PFSK-1 (cell line): Measurements from ENCODE around the gene SAA1.

Experiments
- FOXP2 ChIP-seq: optimal IDR thresholded peaks from 2 replicates; pipeline ENCODE3; 2011; ENCODE audit warnings: borderline replicate concordance, control low read depth, inconsistent platforms; ENCODE audit not compliant: insufficient read depth; ENCODE audit errors: extremely low read length, extremely low read depth
- POLR2AphosphoS5 ChIP-seq: IDR thresholded peaks from 2 replicates; pipeline ENCODE4 v1.6.1; 2012; ENCODE audit warnings: low read depth, mild to moderate bottlenecking, control low read depth, low read length, moderate library complexity
- SIN3A ChIP-seq: IDR thresholded peaks from 2 replicates; pipeline ENCODE4 v1.6.1; 2012; ENCODE audit warnings: mild to moderate bottlenecking, low read length, moderate library complexity, borderline replicate concordance; ENCODE audit not compliant: insufficient read depth
- TAF1 ChIP-seq: IDR thresholded peaks from 2 replicates; pipeline ENCODE4 v1.6.1; 2012; ENCODE audit warnings: low read length, control low read depth, borderline replicate concordance; ENCODE audit not compliant: insufficient read depth
- TF ChIP-seq, protein P1 (sequence below), 2 experiments: IDR thresholded peaks; 2 replicates each; pipeline versions ENCODE4 v1.6.1 to v1.8.0; 2011 to 2012; ENCODE audit warnings: low read depth in 2 of 2, low read length in 2 of 2, control low read depth in 1 of 2, inconsistent platforms in 1 of 2, mild to moderate bottlenecking in 1 of 2, moderate library complexity in 1 of 2; ENCODE audit not compliant: insufficient read depth in 1 of 2

SAA1 gene

DNA sequence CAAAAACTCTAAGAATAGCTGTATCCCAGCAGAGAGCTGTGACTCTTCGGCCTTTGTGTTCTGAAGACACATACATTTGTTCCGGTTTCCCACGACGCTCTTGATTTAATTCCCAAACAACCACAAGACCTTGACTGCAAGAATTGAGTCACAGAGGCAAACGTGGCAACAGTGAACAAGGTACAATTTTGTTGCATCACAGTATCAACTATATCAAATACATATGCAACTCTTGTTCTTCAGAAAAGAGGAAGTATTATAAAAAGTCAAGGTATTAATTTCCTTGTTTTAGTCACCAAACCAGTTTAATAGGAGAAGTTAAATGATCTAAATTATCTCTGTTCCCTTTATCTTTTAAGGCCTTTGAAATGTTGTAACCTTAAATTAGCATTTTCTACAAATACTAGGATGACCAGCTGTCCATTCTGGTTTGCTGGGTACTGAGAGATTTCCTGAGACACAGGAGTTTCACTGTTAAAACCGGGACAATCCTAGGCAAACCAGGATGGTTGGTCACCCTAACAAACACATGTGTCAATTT is 44.8 kb downstream of the SAA1 start:
- TF ChIP-seq FOXP2: no peak
- TF ChIP-seq, protein P1, sequence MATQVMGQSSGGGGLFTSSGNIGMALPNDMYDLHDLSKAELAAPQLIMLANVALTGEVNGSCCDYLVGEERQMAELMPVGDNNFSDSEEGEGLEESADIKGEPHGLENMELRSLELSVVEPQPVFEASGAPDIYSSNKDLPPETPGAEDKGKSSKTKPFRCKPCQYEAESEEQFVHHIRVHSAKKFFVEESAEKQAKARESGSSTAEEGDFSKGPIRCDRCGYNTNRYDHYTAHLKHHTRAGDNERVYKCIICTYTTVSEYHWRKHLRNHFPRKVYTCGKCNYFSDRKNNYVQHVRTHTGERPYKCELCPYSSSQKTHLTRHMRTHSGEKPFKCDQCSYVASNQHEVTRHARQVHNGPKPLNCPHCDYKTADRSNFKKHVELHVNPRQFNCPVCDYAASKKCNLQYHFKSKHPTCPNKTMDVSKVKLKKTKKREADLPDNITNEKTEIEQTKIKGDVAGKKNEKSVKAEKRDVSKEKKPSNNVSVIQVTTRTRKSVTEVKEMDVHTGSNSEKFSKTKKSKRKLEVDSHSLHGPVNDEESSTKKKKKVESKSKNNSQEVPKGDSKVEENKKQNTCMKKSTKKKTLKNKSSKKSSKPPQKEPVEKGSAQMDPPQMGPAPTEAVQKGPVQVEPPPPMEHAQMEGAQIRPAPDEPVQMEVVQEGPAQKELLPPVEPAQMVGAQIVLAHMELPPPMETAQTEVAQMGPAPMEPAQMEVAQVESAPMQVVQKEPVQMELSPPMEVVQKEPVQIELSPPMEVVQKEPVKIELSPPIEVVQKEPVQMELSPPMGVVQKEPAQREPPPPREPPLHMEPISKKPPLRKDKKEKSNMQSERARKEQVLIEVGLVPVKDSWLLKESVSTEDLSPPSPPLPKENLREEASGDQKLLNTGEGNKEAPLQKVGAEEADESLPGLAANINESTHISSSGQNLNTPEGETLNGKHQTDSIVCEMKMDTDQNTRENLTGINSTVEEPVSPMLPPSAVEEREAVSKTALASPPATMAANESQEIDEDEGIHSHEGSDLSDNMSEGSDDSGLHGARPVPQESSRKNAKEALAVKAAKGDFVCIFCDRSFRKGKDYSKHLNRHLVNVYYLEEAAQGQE (IDR thresholded peaks at IDR 0.05; ENCODE audit: insufficient read depth in 1 of 2, low read depth in 2 of 2, low read length in 2 of 2): no peak
- no peak for TF ChIP-seq TAF1
- no peak for TF ChIP-seq SIN3A
- TF ChIP-seq POLR2AphosphoS5: no peak

DNA sequence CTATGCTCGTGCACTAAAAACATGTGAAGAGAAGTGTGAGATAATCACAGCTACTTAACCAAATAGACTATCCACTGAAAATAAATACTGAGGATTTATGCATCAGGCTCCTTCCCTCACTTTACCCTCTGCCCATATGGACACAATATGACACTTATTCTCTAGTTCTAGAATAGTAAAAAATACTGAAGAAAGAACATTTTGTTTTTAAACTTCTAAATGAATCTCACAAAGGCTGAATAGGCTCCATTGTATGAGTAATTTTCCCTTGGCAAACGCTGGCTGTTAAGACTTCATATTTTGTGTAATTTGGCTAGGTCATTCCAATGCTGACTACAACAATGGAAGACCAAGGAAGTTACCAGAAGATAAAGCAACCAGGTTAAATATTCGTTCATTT is 45.9 kb downstream of the SAA1 start:
- TF ChIP-seq TAF1 (no peak), POLR2AphosphoS5 (no peak), FOXP2 (no peak), SIN3A (no peak)
- TF ChIP-seq, protein P1 (IDR thresholded peaks at IDR 0.05; ENCODE audit: insufficient read depth in 1 of 2, low read depth in 2 of 2, low read length in 2 of 2): no peak

DNA sequence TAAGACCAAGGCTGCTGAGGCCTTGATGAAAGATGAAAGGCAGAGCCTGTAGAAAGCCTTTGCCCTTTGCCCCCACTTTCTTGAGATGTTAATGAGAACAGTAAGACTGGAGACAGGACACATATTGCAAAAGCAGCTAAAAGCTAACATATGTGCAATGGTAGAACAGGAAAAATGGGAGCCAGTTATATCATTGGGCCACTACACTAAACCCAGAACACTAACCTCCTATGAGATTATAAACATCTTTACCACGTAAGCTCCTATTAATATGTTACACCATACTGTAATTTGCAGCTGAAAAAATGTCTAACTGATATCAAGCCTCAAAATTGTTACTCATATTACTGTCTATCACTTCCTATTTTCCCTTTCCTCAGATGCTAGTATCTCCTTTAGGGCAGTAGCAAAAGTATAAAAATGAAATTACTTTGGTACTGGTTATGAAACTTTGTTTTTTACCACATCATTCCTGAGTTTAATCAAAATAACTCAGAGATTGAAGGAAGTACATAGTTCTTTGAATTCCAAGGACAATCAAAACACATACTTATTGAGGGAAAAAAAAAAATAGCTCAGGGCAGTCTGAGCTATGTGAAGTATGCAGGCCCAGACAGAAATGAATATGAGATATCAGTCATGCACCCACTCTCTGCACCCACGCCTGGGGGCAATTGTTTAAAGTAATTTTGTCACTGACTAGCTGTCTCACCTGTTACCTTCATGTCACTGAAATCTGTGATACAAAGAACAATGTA is 46.8 kb downstream of the SAA1 start:
- no peak for TF ChIP-seq POLR2AphosphoS5
- no peak for TF ChIP-seq TAF1
- TF ChIP-seq, protein P1 (IDR thresholded peaks at IDR 0.05; ENCODE audit: insufficient read depth in 1 of 2, low read depth in 2 of 2, low read length in 2 of 2): no peak
- no peak for TF ChIP-seq FOXP2
- no peak for TF ChIP-seq SIN3A

DNA sequence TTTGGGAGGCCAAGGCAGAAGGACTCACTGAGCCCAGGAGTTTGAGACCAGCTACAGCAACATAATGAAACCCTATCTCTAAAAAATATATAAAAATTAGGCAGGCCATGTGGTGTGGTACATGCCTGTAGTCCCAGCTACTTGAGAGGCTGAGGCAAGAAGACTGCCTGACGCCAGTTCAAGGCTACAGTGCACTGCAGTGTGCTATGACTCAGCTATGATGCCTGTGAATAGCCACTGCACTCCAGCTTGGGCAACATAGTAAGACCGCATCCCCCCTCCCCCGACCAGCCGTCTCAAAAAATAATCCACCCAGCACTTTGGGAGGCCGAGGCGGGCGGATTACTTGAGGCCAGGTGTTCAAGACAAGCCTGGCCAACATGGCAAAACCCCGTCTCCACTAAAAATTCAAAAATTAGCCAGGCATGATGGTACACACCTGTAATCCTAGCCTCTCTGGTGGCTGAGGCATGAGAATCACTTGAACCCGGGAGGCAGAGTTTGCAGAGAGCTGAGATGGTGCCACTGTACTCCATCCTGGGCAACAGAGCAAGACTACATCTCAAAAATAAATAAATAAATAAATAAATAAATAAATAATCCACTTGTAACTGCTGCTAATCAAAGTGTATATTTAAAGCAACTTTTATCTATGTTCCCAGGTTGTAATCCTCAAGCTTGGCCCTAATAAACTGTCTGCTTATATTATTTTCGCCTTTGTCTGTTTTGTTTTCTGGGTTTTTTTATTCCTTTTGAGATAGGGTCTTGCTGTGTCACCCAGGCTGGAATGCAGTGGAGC is 48.1 kb downstream of the SAA1 start:
- TF ChIP-seq, protein P1 (IDR thresholded peaks at IDR 0.05; ENCODE audit: insufficient read depth in 1 of 2, low read depth in 2 of 2, low read length in 2 of 2): no peak
- TF ChIP-seq SIN3A (no peak), POLR2AphosphoS5 (no peak), TAF1 (no peak), FOXP2 (no peak)
